Femur (tissue), 1 donor: ENCODE measurements around the gene ANKAR.
"Not testable (repeated sequence)": the region's sequence is repeated elsewhere in the genome, so short reads cannot be mapped to it uniquely, and the experiment has no call there.

ENCODE experiments used
- DNase-seq: peaks from one replicate; pipeline ENCODE4 v3.0.0-alpha.2; 2017

Gene ANKAR

DNA sequence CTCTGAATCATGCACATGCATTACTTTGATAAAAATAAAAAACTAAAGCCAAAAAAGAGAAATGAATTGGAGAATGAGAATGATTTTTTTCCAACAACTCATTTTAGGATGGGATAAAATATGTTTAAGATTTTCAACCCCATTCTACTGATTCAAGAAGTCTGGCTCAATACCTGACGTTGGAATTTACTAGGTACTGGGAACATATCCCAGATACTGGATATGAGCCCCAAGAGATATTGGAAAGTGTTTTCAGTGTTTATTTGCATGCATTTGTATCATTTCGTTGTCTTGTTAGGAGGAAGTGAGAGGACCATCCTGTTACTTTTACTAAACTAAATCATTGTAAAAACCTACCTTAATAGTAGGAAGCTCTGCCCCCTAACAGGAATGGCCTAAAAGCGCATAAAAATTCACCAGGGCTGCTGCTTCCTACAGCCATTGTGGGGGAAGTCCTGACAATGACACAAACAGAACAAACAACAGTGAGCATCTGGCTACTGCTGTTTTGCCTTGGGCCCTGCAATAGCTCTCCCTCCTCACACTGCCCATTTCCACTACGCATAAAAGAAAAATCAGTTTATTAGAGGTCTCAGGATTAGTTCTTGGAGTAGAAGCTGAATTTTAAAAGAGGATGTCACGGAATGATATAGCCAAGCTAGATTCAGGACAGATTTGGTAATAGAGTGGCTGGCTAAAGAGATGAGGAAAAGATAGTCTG, 35.2 kb downstream of the ANKAR start:
- no peak for DNase-seq

DNA sequence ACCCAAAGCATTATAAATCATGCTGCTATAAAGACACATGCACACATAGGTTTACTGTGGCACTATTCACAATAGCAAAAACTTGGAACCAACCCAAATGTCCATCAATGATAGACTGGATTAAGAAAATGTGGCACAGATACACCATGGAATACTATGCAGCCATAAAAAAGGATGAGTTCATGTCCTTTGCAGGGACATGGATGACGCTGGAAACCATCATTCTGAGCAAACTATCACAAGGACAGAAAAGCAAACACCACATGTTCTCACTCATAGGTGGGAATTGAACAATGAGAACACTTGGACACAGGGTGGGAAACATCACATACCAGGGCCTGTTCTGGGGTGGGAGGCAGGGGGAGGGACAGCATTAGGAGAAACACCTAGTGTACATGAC, 43.1 kb downstream of the ANKAR start:
- not testable (repeated sequence) for DNase-seq

DNA sequence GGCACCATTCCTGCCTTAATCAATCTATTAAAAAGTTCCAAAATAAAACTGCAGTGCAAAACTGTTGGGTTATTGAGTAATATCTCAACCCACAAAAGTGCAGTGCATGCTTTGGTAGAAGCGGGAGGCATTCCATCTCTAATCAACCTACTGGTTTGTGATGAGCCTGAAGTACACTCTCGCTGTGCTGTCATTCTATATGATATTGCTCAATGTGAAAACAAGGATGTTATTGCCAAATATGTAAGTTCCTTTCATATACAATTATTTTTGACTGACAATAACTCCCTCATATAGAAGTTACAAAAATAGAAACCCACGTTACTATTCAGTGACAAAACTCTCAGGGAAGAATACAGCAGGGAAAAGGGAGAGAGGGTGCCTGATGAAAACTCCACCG, 45.1 kb downstream of the ANKAR start:
- DNase-seq, result no peak

DNA sequence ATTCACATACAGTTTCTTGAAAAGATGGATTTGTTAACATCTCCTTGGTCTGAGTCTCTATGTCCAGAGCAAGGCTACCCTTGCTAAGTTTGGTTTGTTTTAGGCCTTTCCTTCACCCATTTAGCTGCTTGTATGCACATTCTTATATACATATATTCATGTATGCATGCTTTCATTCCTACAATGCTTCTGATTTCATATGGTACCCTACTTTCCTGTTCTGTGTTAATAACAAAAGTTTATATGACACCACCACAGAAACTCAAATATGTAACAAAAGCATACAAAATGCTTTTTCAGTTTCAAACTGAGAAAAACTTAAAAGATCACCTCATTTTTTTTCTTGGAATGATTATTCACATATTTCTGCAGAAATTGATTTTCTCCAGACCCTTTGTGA, 48.7 kb downstream of the ANKAR start:
- no peak for DNase-seq
